Fibroblast of lung (primary cell): ENCODE data around the gene SLC30A7. TPM values are rescaled to one million over a fixed set of nuclear protein-coding genes. Genes with fewer than 3 reads are reported as not detected.

Experiments used
- DNase-seq, 2 donors: peaks; one replicate each; pipeline versions ENCODE4 v3.0.0 to v3.0.0-alpha.2; 2010; ENCODE audit warnings: low read depth in 2 of 2
- H2AFZ ChIP-seq: 2 replicates; pipeline ENCODE4 v1.5.1; 2012; ENCODE audit warnings: low read length, control low read depth, inconsistent platforms
- H3K27ac ChIP-seq: 2 replicates; pipeline ENCODE4 v1.5.1; 2011; ENCODE audit warnings: low read length, control low read depth; ENCODE audit not compliant: insufficient read depth
- H3K27me3 ChIP-seq: 2 replicates; pipeline ENCODE4 v1.5.1; 2011; ENCODE audit warnings: mild to moderate bottlenecking, low read length; ENCODE audit not compliant: control insufficient read depth, insufficient read depth
- H3K36me3 ChIP-seq: 2 replicates; pipeline ENCODE4 v1.5.1; 2011; ENCODE audit warnings: low read length; ENCODE audit not compliant: control insufficient read depth, insufficient read depth
- H3K4me1 ChIP-seq: 2 replicates; pipeline ENCODE4 v1.5.1; 2011; ENCODE audit warnings: low read length; ENCODE audit not compliant: control insufficient read depth, insufficient read depth; ENCODE audit errors: extremely low read depth
- H3K4me2 ChIP-seq: 2 replicates; pipeline ENCODE4 v1.5.1; 2011; ENCODE audit warnings: low read length, control low read depth; ENCODE audit not compliant: insufficient read depth; ENCODE audit errors: extremely low read depth
- H3K4me3 ChIP-seq, 4 experiments: fragments of 200-600 bp in 1 of 4; sonication (generic) in 1 of 4; replicated peaks in 1 of 4; 2 replicates each; pipeline ENCODE4 v1.5.1; 2011 to 2016; ENCODE audit warnings: low read length in 4 of 4, low read depth in 3 of 4, mild to moderate bottlenecking in 3 of 4, control low read depth in 2 of 4, inconsistent platforms in 1 of 4, mixed read lengths in 1 of 4; ENCODE audit not compliant: insufficient read depth in 1 of 4; ENCODE audit errors: control extremely low read depth in 1 of 4
- H3K79me2 ChIP-seq: 2 replicates; pipeline ENCODE4 v1.5.1; 2012; ENCODE audit warnings: mild to moderate bottlenecking, low read length, inconsistent platforms; ENCODE audit not compliant: control insufficient read depth, insufficient read depth
- H3K9ac ChIP-seq: 2 replicates; pipeline ENCODE4 v1.5.1; 2011; ENCODE audit warnings: mild to moderate bottlenecking, low read length, control low read depth; ENCODE audit not compliant: insufficient read depth
- H3K9me3 ChIP-seq: 2 replicates; pipeline ENCODE4 v1.5.1; 2012; ENCODE audit warnings: low read depth, low read length; ENCODE audit not compliant: control insufficient read depth, insufficient read depth
- H4K20me1 ChIP-seq: 2 replicates; pipeline ENCODE4 v1.5.1; 2011; ENCODE audit warnings: low read length; ENCODE audit not compliant: control insufficient read depth, insufficient read depth; ENCODE audit errors: extremely low read depth
- EZH2 ChIP-seq: IDR thresholded peaks from 2 replicates; pipeline ENCODE4 v1.5.1; 2012; ENCODE audit warnings: low read length, control low read depth, mild to moderate bottlenecking; ENCODE audit errors: missing control alignments
- polyA plus RNA-seq, 2 donors: library from polyadenylated mRNA; depleted of rRNA in 1 of 2; stranded (reverse) in 1 of 2; unstranded in 1 of 2; fragments of >200 nt; gene quantifications; 2 replicates each; pipeline ENCODE4 v1.2.1, GENCODE V29; 2011 to 2012; ENCODE audit warnings: missing spikeins in 1 of 2
- total RNA-seq: library from RNA; depleted of rRNA; stranded (reverse); fragments of >200 nt; gene quantifications from 2 replicates; pipeline ENCODE4 v1.2.1, GENCODE V29; 2014
- TF ChIP-seq, protein P1 (sequence below), 2 donors: IDR thresholded peaks in 1 of 2; conservative IDR thresholded peaks in 1 of 2; 1 replicate in 1 of 2; 2 replicates in 1 of 2; pipeline ENCODE4 v1.5.1; 2011 to 2012; ENCODE audit warnings: low read length in 2 of 2, control low read depth in 1 of 2, inconsistent platforms in 1 of 2, low read depth in 1 of 2, mild to moderate bottlenecking in 1 of 2

Gene SLC30A7
- total and polyA plus RNA-seq, 2 donors (not counting 1 experiment from before 2014, with no cell fraction given) = 23.1 to 37.4 TPM

GRCh38 chr1:100989306-100990077, 93.6 kb downstream of the SLC30A7 start:
- Histone ChIP-seq H3K36me3 (no peaks in the 10 kb centered on the region), H3K4me2 (no peak overlapping the region), H3K27me3 (no peaks in the 10 kb centered on the region), H3K4me1 (peaks cover 9% of the 10 kb centered on the region), H3K79me2 (no peaks in the 10 kb centered on the region), H3K9ac (no peak overlapping the region), H3K27ac (no peak overlapping the region), H3K9me3 (no peaks in the 10 kb centered on the region), H3K4me3 (no peak overlapping the region), H4K20me1 (no peaks in the 10 kb centered on the region), H2AFZ (no peak overlapping the region)
- TF ChIP-seq EZH2 = no peak
- TF ChIP-seq, protein P1, sequence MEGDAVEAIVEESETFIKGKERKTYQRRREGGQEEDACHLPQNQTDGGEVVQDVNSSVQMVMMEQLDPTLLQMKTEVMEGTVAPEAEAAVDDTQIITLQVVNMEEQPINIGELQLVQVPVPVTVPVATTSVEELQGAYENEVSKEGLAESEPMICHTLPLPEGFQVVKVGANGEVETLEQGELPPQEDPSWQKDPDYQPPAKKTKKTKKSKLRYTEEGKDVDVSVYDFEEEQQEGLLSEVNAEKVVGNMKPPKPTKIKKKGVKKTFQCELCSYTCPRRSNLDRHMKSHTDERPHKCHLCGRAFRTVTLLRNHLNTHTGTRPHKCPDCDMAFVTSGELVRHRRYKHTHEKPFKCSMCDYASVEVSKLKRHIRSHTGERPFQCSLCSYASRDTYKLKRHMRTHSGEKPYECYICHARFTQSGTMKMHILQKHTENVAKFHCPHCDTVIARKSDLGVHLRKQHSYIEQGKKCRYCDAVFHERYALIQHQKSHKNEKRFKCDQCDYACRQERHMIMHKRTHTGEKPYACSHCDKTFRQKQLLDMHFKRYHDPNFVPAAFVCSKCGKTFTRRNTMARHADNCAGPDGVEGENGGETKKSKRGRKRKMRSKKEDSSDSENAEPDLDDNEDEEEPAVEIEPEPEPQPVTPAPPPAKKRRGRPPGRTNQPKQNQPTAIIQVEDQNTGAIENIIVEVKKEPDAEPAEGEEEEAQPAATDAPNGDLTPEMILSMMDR (conservative IDR thresholded peaks at IDR 0.05 in 1 of 2, IDR thresholded peaks at IDR 0.05 in 1 of 2; ENCODE audit: low read depth in 1 of 2, low read length in 2 of 2) = no peak
- DNase-seq = peak; percentile 88 to 93

- H4K20me1 ChIP-seq = no peaks in the 10 kb centered on the region
- H3K9ac ChIP-seq = no peak overlapping the region
- H3K4me2 ChIP-seq = peak overlapping the region; percentile 27
- no peaks in the 10 kb centered on the region for H3K36me3 ChIP-seq
- no peak overlapping the region for H2AFZ ChIP-seq
- TF ChIP-seq, protein P1 (conservative IDR thresholded peaks at IDR 0.05 in 1 of 2, IDR thresholded peaks at IDR 0.05 in 1 of 2; ENCODE audit: low read depth in 1 of 2, low read length in 2 of 2) = no peak
- TF ChIP-seq EZH2 = no peak
- H3K9me3 ChIP-seq = no peaks in the 10 kb centered on the region
- no peaks in the 10 kb centered on the region for H3K79me2 ChIP-seq
- no peaks in the 10 kb centered on the region for H3K4me1 ChIP-seq
- peak in 1 of 2 donors; percentile 53 for DNase-seq
- H3K4me3 ChIP-seq = no peak overlapping the region
- no peaks in the 10 kb centered on the region for H3K27me3 ChIP-seq
- H3K27ac ChIP-seq = no peak overlapping the region
Observed at GRCh38 chr1:100995198-100995988, 99.5 kb downstream of the SLC30A7 start.

GRCh38 chr1:100998426-100998825, 102.5 kb downstream of the SLC30A7 start:
- no peaks in the 10 kb centered on the region for H4K20me1 ChIP-seq
- no peak for DNase-seq
- TF ChIP-seq, protein P1 (conservative IDR thresholded peaks at IDR 0.05 in 1 of 2, IDR thresholded peaks at IDR 0.05 in 1 of 2; ENCODE audit: low read depth in 1 of 2, low read length in 2 of 2) = no peak
- no peak for TF ChIP-seq EZH2
- no peaks in the 10 kb centered on the region for H3K4me1 ChIP-seq
- H2AFZ ChIP-seq = no peak overlapping the region
- no peak overlapping the region for H3K4me2 ChIP-seq
- no peaks in the 10 kb centered on the region for H3K9me3 ChIP-seq
- H3K27ac ChIP-seq = no peak overlapping the region
- no peak overlapping the region for H3K4me3 ChIP-seq
- H3K9ac ChIP-seq = no peak overlapping the region
- no peaks in the 10 kb centered on the region for H3K79me2 ChIP-seq
- H3K27me3 ChIP-seq = no peaks in the 10 kb centered on the region
- H3K36me3 ChIP-seq = no peaks in the 10 kb centered on the region
